SK-N-SH treated with all-trans-retinoic acid at 6 μM for 48 hours (cell line): ENCODE data around the gene FHIT.

Source experiments
- BACH2 ChIP-seq: fragments of 250-450 bp; sonication (Bioruptor Pico); IDR thresholded peaks from 2 replicates; pipeline ENCODE4 v1.9.0; 2021; ENCODE audit warnings: mild to moderate bottlenecking, borderline replicate concordance
- CSDC2 ChIP-seq: fragments of 250-450 bp; sonication (Bioruptor Pico); IDR thresholded peaks from 2 replicates; pipeline ENCODE4 v1.5.0; 2020; ENCODE audit warnings: mild to moderate bottlenecking, moderate library complexity
- RARB ChIP-seq: fragments of 250-450 bp; sonication (Bioruptor Pico); IDR thresholded peaks from 2 replicates; pipeline ENCODE4 v1.8.0; 2021; ENCODE audit warnings: mild to moderate bottlenecking, moderate library complexity
- SNAI2 ChIP-seq: fragments of 250-450 bp; sonication (Bioruptor Pico); IDR thresholded peaks from 2 replicates; pipeline ENCODE4 v1.5.0; 2020; ENCODE audit warnings: mild to moderate bottlenecking, moderate library complexity
- ZNF70 ChIP-seq: fragments of 450-650 bp; formaldehyde crosslinking; IDR thresholded peaks from 2 replicates; pipeline ENCODE4 v1.5.0; 2020; ENCODE audit warnings: mild to moderate bottlenecking, moderate library complexity
- TF ChIP-seq, protein P1 (sequence below): fragments of 250-450 bp; sonication (Bioruptor Pico); IDR thresholded peaks from 2 replicates; pipeline ENCODE4 v1.8.0; 2020; ENCODE audit warnings: mild to moderate bottlenecking, moderate library complexity, borderline replicate concordance
- TF ChIP-seq, protein P2 (sequence below): fragments of 250-450 bp; sonication (Bioruptor Pico); IDR thresholded peaks from 2 replicates; pipeline ENCODE4 v1.5.1; 2021; ENCODE audit warnings: mild to moderate bottlenecking, moderate library complexity
- TF ChIP-seq, protein P3 (sequence below): fragments of 250-450 bp; sonication (Bioruptor Pico); IDR thresholded peaks from 2 replicates; pipeline ENCODE4 v1.8.0; 2021; ENCODE audit warnings: low read depth, mild to moderate bottlenecking, moderate library complexity, borderline replicate concordance

DNA sequence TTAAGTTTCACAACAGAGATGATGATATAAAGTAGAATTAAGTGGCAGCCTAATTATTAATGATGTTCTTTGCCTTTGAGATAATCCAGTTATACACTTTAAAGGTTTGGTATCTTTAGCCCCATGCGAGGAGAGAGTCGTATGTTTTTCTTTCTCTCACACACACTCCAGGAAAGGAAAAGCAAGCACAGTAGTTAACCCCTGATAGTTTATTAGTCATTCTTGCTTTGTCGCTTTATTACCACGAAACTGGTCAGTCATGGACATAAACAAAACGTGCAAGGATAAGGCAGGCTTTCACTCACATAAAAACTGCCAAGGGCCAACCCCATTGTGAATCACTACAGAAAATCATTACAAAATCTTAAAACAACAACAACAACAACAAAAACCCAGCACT is 866.9 kb downstream of the FHIT start:
- TF ChIP-seq, protein P1, sequence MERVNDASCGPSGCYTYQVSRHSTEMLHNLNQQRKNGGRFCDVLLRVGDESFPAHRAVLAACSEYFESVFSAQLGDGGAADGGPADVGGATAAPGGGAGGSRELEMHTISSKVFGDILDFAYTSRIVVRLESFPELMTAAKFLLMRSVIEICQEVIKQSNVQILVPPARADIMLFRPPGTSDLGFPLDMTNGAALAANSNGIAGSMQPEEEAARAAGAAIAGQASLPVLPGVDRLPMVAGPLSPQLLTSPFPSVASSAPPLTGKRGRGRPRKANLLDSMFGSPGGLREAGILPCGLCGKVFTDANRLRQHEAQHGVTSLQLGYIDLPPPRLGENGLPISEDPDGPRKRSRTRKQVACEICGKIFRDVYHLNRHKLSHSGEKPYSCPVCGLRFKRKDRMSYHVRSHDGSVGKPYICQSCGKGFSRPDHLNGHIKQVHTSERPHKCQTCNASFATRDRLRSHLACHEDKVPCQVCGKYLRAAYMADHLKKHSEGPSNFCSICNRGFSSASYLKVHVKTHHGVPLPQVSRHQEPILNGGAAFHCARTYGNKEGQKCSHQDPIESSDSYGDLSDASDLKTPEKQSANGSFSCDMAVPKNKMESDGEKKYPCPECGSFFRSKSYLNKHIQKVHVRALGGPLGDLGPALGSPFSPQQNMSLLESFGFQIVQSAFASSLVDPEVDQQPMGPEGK (CRISPR knock-in tag): no peak
- TF ChIP-seq SNAI2 (CRISPR knock-in tag) (no peak), RARB (CRISPR knock-in tag) (no peak), ZNF70 (CRISPR knock-in tag) (no peak), BACH2 (CRISPR knock-in tag) (no peak), CSDC2 (no peak)
- TF ChIP-seq, protein P2, sequence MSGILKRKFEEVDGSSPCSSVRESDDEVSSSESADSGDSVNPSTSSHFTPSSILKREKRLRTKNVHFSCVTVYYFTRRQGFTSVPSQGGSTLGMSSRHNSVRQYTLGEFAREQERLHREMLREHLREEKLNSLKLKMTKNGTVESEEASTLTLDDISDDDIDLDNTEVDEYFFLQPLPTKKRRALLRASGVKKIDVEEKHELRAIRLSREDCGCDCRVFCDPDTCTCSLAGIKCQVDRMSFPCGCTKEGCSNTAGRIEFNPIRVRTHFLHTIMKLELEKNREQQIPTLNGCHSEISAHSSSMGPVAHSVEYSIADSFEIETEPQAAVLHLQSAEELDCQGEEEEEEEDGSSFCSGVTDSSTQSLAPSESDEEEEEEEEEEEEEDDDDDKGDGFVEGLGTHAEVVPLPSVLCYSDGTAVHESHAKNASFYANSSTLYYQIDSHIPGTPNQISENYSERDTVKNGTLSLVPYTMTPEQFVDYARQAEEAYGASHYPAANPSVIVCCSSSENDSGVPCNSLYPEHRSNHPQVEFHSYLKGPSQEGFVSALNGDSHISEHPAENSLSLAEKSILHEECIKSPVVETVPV (CRISPR knock-in tag): no peak
- TF ChIP-seq, protein P3, sequence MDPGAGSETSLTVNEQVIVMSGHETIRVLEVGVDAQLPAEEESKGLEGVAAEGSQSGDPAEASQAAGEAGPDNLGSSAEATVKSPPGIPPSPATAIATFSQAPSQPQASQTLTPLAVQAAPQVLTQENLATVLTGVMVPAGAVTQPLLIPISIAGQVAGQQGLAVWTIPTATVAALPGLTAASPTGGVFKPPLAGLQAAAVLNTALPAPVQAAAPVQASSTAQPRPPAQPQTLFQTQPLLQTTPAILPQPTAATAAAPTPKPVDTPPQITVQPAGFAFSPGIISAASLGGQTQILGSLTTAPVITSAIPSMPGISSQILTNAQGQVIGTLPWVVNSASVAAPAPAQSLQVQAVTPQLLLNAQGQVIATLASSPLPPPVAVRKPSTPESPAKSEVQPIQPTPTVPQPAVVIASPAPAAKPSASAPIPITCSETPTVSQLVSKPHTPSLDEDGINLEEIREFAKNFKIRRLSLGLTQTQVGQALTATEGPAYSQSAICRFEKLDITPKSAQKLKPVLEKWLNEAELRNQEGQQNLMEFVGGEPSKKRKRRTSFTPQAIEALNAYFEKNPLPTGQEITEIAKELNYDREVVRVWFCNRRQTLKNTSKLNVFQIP: no peak
